Measurements from ENCODE around the gene INTS14.

- TF ChIP-seq, protein P1, sequence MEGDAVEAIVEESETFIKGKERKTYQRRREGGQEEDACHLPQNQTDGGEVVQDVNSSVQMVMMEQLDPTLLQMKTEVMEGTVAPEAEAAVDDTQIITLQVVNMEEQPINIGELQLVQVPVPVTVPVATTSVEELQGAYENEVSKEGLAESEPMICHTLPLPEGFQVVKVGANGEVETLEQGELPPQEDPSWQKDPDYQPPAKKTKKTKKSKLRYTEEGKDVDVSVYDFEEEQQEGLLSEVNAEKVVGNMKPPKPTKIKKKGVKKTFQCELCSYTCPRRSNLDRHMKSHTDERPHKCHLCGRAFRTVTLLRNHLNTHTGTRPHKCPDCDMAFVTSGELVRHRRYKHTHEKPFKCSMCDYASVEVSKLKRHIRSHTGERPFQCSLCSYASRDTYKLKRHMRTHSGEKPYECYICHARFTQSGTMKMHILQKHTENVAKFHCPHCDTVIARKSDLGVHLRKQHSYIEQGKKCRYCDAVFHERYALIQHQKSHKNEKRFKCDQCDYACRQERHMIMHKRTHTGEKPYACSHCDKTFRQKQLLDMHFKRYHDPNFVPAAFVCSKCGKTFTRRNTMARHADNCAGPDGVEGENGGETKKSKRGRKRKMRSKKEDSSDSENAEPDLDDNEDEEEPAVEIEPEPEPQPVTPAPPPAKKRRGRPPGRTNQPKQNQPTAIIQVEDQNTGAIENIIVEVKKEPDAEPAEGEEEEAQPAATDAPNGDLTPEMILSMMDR (IDR thresholded peaks at IDR 0.05; ENCODE audit: insufficient read depth, low read length, poor library complexity, severe bottlenecking) = no peak
- no peak for TF ChIP-seq EZH2phosphoT487 (conservative IDR thresholded peaks at IDR 0.05; ENCODE audit: low read length)
Measured at GRCh38 chr15:65630760-65631159, 19.8 kb upstream of the INTS14 start.
